ENCODE results near the gene STK24. TPM values are rescaled to one million over a fixed set of nuclear protein-coding genes. Genes with fewer than 3 reads are reported as not detected.
"Not testable (repeated sequence)": the region's sequence is repeated elsewhere in the genome, so short reads cannot be mapped to it uniquely, and the experiment has no call there.

The STK24 gene
- total RNA-seq, 4 donors from 2014 or later, result 28.7 to 68.4 (median 49.4) TPM

GRCh38 chr13:98419786-98420553, 156.9 kb downstream of the STK24 start:
- no peaks in the 10 kb centered on the region for H3K27me3 ChIP-seq
- H3K4me1 ChIP-seq, result peaks cover 4 to 6% of the 10 kb centered on the region in 2 donors
- no peak for DNase-seq
- H3K36me3 ChIP-seq, result no peaks in the 10 kb centered on the region
- no peak overlapping the region for H3K4me3 ChIP-seq
- no peak overlapping the region for H3K27ac ChIP-seq
- in situ Hi-C loops (cut with MboI; ENCODE audit: low sequenced_read_pairs in 4 of 4) (loop anchor here in 1 of 4 donors (25.0 kb wide), 1 partner anchor 558 kb away; no protein-coding TSS in a partner anchor), intact Hi-C loops (cut with DNase I; ENCODE audit: low total_unique reads) (no loop called here)
- ATAC-seq, result no peak
- TF ChIP-seq, protein P1, sequence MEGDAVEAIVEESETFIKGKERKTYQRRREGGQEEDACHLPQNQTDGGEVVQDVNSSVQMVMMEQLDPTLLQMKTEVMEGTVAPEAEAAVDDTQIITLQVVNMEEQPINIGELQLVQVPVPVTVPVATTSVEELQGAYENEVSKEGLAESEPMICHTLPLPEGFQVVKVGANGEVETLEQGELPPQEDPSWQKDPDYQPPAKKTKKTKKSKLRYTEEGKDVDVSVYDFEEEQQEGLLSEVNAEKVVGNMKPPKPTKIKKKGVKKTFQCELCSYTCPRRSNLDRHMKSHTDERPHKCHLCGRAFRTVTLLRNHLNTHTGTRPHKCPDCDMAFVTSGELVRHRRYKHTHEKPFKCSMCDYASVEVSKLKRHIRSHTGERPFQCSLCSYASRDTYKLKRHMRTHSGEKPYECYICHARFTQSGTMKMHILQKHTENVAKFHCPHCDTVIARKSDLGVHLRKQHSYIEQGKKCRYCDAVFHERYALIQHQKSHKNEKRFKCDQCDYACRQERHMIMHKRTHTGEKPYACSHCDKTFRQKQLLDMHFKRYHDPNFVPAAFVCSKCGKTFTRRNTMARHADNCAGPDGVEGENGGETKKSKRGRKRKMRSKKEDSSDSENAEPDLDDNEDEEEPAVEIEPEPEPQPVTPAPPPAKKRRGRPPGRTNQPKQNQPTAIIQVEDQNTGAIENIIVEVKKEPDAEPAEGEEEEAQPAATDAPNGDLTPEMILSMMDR (IDR thresholded peaks at IDR 0.05 in 4 of 5, conservative IDR thresholded peaks at IDR 0.05 in 1 of 5), result no peak
- no peak for TF ChIP-seq POLR2A (IDR thresholded peaks at IDR 0.05)
- no peaks in the 10 kb centered on the region for H3K9me3 ChIP-seq

DNA sequence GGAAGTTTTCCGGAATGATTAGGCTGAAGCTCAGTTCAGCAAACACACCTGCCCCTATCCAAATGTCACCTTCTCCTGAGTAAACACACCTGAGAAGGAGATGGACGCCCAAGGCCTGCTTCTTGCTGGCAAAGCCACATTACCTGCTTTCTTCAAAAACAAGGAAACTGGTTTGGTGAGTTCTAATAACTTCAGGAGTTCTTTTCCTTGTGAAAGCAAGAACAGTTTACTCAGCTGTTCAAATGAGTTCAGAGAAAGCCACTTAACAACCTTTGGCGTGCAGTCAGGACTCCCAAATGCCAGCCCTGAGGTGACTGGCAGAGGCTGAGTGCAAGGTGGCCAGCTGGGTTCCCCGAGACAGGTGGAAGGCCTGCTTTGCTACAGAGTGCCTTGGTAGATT, 160.5 kb downstream of the STK24 start:
- Histone ChIP-seq H3K4me1 (peaks cover 4 to 6% of the 10 kb centered on the region in 2 donors), H3K36me3 (no peaks in the 10 kb centered on the region), H3K4me3 (no peak overlapping the region), H3K9me3 (no peaks in the 10 kb centered on the region), H3K27me3 (no peaks in the 10 kb centered on the region), H3K27ac (no peak overlapping the region)
- ATAC-seq (no peak), DNase-seq (no peak)
- TF ChIP-seq, protein P1 (IDR thresholded peaks at IDR 0.05 in 4 of 5, conservative IDR thresholded peaks at IDR 0.05 in 1 of 5), result no peak
- no peak for TF ChIP-seq POLR2A (IDR thresholded peaks at IDR 0.05)
- in situ Hi-C loops (cut with MboI; ENCODE audit: low sequenced_read_pairs in 4 of 4) (loop anchor here in 1 of 4 donors (25.0 kb wide), 1 partner anchor 554 kb away; no protein-coding TSS in a partner anchor), intact Hi-C loops (cut with DNase I; ENCODE audit: low total_unique reads) (no loop called here)

DNA sequence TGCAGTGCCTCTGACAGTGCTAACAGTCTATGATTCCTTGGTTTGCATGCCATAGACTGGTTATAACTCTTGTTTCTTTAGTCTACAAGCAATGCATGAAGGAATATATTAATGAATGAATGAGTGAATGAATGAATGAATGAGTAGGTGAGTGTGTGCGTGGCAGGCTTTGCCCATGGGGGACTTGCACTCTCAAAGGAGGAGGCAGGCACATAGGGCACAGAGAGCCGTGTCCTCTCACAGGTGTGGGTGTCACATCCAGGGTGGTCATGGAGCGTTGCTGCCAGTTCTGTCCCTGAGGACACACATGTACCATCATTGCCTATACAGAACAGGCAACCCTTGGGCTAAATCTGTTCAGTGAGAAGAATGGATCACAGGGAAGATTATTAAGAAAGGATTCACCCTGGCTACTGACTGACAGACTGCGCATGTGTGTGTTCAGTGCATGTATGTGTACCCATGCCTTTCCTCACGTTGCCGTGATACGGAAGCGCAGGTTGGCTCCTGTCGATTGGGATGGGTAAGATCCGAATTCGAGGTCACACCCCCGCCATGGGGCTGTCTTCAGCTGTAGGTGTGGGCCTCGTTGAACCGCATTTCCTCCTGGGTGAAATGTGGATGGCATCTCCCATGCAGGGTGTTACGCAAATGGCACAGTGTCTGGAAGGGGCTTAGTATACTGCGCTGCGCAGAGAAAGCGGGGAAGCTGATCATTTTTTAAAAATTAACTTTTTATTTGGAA, 161.4 kb downstream of the STK24 start:
- Histone ChIP-seq H3K4me1 (peaks cover 4 to 6% of the 10 kb centered on the region in 2 donors), H3K36me3 (no peaks in the 10 kb centered on the region), H3K9me3 (no peaks in the 10 kb centered on the region), H3K4me3 (no peak overlapping the region), H3K27ac (no peak overlapping the region), H3K27me3 (no peaks in the 10 kb centered on the region)
- intact Hi-C loops (cut with DNase I; ENCODE audit: low total_unique reads), result no loop called here
- no peak for DNase-seq
- ATAC-seq, result no peak
- in situ Hi-C loops (cut with MboI; ENCODE audit: low sequenced_read_pairs in 4 of 4), result loop anchor here in 1 of 4 donors (25.0 kb wide), 1 partner anchor 553 kb away; no protein-coding TSS in a partner anchor
- TF ChIP-seq, protein P1 (IDR thresholded peaks at IDR 0.05 in 4 of 5, conservative IDR thresholded peaks at IDR 0.05 in 1 of 5), result no peak
- TF ChIP-seq POLR2A (IDR thresholded peaks at IDR 0.05), result no peak

DNA sequence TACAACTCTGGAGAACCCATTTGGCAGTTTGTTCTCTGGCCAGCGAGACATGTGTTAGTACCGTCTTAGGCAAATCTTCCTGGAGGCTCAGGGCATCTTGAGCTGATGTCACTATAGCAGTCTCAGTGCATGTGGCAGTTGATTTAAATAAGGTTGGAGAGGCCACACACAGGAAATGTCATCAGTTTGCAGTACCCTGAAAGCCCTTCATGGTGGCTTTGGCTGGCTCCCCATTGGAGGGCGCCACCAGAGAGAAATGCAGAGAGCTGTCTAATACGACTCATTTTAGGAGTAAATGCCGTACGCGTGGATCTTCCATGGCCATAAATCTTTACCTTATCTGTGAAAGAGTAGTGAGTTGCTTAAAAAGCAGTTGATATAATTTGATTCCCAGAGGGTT, 163.1 kb downstream of the STK24 start:
- in situ Hi-C loops (cut with MboI; ENCODE audit: low sequenced_read_pairs in 4 of 4) (loop anchor here in 1 of 4 donors (25.0 kb wide), 1 partner anchor 551 kb away; no protein-coding TSS in a partner anchor), intact Hi-C loops (cut with DNase I; ENCODE audit: low total_unique reads) (no loop called here)
- no peaks in the 10 kb centered on the region for H3K36me3 ChIP-seq
- no peak for ATAC-seq
- H3K9me3 ChIP-seq, result no peaks in the 10 kb centered on the region
- no peaks in the 10 kb centered on the region for H3K27me3 ChIP-seq
- H3K4me3 ChIP-seq, result no peak overlapping the region
- DNase-seq, result no peak
- no peak for TF ChIP-seq POLR2A (IDR thresholded peaks at IDR 0.05)
- TF ChIP-seq, protein P1 (IDR thresholded peaks at IDR 0.05 in 4 of 5, conservative IDR thresholded peaks at IDR 0.05 in 1 of 5), result no peak
- no peak overlapping the region for H3K27ac ChIP-seq
- H3K4me1 ChIP-seq, result peaks cover 4 to 6% of the 10 kb centered on the region in 2 donors

- ATAC-seq; H3K4me3 ChIP-seq; H3K27me3 ChIP-seq; H3K9me3 ChIP-seq; H3K27ac ChIP-seq; H3K4me1 ChIP-seq; DNase-seq; H3K36me3 ChIP-seq; intact Hi-C loops (cut with DNase I; ENCODE audit: low total_unique reads): not testable (repeated sequence)
- in situ Hi-C loops (cut with MboI; ENCODE audit: low sequenced_read_pairs in 4 of 4), result loop anchor here in 1 of 4 donors (25.0 kb wide), 1 partner anchor 551 kb away; no protein-coding TSS in a partner anchor
Measured at GRCh38 chr13:98413278-98413677, 163.6 kb downstream of the STK24 start.

All from gastrocnemius medialis (tissue), 4 donors.